Inflammatory macrophage treated with lipopolysaccharide for 4 hours (primary cell): ENCODE measurements around the gene CLRN3.
A peak's percentile ranks its signal among the peaks of the same experiment; 100 is the strongest.

ENCODE experiments used
- DNase-seq: peaks from one replicate; pipeline ENCODE4 v3.0.0-alpha.2; 2020

Gene CLRN3

DNA sequence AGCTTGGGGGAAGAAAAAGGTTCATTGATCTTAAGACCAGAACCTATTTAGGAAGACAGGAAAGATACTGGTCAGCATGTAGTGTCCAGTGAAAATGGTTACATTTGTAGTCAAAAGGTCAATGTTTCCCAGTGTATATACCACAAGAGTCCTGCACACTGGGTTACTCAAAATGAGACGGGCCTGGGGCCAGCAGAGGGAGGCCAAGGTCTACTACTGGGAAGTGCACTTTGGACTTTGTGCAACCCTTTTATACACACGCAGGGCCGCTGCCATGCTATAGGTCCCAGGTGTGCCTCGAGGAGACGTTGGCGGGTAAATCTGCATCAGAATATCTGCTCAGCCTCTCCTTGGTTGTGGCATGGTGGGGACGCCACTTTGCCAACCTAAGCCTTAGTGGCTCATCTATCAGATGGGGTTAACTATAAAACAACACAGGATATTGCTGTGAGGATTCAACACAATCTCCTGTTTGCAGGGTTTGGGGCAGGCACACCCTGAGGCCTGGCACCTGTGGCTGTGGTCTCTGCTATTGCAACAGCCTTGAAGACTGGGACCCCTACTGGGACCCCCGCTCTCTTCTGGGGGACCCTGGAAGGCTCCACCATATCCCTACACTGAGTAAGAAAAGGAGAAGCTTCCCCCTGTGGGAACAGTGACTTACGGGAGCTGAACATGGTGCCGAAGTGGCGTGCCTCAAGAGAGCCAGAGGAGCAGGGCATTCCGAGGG is 19.7 kb downstream of the CLRN3 start:
- DNase-seq: no peak

DNA sequence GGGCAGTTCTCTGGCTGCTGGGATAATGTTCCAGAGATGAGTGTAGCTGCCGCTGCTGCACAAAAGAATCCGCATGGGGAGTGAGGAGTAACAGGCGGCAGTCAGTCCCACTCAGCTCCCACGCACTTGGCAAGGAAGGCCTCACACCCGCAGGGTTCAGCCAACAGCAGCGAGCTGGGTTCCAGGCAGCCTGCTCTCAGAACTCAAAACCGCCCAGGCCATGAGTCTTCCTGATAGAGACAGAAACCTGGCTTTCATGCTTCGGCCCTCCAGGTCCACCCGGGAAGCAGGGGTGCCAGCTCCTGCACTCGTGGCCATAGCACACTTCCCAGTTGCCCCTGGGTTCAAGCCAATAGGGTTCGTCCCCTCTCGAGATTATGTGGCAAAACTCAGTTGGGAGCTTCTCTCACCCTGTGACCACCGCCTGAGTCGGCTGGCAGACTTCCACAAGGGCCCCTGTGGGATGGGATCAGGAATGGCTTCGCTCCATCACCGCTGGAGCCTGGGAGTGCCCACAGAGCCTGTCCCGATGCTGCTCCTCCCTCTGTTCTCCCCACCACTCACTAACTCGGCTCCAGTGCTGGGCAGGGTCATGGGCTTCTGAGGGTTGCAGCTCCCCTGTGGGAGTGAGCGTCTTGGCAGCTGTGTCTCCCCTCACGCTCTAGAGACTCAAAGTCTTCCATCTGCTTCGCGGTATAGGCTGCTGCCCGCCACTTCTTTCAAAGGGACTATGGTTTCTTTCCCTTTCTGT is 20.6 kb downstream of the CLRN3 start:
- DNase-seq: no peak

DNA sequence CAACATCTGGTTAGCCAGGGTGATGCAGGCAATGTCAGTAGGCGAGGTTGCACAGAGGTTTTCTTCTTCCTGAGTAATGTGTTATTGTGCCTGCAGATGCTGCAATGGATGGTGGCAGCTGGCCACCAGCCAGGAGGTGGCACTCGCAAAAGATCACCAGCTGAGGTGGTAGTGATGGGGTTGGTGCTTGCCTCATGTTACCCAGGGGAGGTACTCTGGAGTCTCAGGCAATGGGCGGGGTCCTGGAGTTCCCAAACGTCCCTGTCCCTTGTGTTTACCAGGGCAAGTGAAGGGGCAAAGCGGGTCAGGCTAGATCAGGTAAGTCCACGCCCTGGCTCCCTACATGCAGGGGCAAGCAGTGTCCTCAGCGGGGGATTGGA is 21.1 kb downstream of the CLRN3 start:
- DNase-seq: no peak

DNA sequence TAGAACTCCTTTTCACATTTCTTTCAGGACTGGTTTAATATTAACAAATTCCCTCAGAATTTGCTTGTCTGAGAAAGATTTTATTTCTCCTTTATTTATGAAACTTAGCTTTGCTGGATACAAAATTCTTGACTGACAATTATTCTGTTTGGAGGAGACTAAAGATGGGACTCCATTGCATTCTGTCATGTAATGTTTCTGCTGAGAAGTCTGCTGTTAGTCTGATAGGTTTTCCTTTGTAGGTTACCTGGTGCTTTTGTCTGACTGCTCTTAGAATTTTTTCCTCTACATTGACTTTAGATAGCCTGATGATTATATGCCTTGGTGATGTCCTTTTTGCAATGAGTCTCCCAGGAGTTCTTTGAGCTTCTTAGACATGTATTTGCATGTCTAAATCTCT is 23.4 kb downstream of the CLRN3 start:
- DNase-seq: no peak

DNA sequence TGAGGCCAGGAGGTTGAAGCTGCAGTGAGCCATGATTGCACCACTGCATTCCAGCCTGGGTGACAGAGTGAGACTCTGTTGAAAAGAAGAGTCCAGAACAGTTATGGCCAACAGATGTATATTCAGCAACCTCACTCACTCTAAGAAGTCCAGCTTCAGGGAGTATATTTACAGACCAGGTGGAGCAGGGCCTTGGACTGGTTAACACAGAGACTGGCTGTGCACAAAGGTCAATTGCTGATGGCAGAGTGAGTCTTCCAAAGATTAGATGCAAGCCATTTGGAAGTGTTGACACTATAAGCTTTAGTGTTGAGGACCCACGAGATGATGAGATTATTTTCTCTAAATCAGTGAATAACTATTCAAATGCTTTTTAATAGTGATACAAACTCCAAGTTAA is 24.9 kb downstream of the CLRN3 start:
- no peak for DNase-seq

DNA sequence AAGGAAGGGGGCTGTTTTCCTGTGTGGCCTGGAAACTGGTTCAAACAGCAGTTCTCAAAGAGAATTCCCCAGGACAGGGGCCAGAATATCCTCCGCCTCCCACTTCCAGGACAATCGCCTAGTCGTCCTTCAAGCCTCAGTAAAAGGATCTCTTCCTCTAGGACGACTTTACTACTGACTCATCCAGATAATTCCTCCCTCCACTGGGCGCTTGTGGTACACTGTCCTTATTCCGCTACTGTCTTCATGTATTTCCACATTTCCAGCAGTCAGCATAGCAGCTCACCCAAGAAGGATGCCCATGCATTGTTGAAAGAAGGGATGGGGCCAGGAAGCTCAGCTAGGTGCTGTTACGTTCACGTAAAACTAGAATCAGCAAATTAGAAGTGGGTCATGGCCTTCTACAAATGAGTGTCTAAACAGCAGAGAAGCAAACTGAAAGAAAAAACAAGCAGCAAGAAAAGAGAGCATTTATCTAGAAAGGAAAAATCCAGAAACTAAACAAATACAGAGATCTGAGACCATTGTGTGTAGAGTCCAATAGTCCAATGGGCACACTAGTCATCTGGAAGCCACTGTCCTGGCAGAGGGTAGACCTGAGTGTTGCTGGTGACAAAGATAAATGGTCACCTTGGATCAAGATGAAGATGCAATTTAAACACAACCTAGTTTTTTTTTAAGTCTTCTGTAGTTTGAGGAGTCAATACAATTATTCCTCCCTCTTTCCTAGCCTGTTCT is 26.3 kb downstream of the CLRN3 start:
- no peak for DNase-seq

DNA sequence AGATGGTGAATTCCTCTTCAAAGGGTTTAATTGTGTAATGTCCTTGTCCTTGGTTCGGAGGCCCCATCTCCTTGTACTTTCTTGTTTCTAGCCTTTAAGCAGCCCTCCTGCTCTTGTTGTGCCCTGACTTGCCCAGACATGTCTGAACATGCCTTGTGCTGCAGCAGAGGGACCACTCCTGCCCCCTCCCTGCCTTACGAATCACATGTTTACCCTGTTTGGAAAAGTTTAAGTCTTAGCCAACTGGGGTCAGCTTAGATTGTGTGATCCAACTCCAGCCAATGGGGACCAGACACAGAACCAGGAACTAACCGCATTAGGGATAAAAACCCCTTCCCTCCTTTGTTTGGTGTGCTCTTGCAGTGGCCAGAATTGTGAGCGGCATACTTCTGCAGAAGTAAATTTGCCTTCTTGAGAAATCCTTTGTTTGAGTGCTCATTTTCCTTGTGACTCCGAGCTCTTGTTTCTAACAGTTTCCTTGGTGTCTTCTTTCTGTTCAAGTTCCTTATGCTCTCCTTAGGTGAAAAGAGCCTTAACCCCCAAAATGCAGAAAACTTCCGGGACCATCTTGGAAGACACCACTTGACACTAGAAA is 29.4 kb downstream of the CLRN3 start:
- no peak for DNase-seq

DNA sequence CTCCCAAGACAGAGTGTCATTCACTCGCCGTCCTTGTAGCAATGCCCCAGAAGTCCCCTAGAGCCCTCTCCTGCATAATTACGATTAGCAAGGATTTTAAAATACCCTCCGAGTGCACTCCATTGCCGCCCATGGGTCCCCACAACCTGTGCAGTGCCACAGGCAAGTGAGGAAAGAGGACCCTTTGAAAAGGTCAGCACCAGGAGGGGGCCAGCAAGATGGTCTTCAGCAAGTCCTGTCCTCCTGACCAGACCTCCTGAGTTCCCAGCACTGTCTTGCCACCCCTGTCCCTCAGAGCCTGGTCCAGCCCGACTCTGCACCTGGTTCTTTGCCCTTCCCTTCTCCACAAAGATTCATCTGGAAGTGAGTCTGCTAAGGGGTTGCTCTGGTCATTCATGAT is 32.1 kb downstream of the CLRN3 start:
- DNase-seq: no peak

DNA sequence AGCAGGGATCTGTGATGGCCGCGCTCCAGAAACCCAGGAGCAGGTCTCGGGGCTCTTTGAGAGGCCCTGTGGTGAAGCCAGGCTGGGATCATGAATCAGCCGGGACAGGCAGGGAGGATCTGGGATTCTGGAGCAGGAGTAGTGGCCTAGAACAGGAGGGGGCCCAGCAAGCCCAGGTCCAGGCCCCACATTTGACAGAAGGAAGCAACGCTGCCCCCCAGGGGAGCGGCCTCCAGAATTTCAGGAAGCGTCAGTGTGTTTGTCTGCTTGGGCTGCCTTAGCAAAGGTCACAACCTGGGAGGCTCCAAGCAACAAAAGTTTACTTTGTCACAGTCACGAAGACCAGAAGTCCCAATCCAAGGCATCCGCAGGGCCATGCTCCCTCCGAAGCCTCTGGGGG is 36.8 kb downstream of the CLRN3 start:
- DNase-seq: no peak

DNA sequence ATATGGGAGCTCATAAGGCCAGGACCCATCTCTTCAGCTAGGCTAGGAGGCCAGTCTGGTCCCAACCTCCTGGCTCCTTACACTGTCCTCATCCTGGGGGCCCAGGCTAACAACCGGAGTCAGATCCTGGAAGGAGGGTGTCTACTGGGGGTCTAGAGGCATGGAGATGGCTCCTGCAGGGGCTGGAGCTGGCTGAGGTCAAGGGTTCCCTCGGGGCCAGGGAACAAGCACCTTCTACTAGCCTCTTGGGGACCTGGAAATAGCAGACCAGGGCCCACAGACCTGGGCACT is 37.2 kb downstream of the CLRN3 start:
- DNase-seq: no peak

DNA sequence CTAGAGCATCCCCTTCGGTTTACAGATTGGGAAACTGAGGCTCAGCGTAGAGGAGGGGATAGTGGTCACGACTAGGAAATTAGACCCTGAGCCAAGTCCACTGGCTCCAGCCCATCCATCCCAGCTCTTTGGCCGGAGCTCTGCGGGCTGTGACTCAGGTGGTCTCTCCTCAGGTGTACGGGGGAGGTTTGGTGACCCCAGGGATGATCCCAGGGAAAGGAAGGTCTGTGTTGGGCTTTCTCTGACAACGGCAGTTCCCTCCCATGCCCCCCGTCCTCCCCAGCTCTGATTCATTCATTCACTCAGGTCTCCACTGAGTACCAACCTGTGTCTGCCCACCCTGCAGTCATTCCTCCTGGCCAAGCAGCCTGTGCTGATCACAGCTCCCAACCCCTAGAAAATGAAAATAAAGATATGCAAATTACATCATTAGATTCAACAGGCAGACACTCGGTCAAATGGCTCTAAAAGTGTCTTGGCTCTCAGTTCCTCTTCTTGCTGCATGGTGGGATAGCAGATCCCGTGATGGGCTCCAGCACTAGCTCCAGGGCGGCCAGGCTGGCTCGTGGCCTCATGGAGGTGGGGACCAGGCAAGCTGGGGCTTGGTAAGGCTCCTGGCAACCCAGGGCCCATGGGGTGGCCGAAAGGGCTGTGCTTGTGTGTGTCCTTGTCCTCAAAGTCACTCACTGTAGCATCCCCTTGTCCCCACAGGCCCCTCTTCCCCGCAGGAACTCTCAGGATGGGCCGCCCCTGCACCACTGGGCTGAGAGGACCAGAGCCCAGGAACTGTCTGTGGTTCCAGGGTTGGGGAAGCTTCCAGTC is 37.8 kb downstream of the CLRN3 start:
- peak; percentile 74 for DNase-seq

DNA sequence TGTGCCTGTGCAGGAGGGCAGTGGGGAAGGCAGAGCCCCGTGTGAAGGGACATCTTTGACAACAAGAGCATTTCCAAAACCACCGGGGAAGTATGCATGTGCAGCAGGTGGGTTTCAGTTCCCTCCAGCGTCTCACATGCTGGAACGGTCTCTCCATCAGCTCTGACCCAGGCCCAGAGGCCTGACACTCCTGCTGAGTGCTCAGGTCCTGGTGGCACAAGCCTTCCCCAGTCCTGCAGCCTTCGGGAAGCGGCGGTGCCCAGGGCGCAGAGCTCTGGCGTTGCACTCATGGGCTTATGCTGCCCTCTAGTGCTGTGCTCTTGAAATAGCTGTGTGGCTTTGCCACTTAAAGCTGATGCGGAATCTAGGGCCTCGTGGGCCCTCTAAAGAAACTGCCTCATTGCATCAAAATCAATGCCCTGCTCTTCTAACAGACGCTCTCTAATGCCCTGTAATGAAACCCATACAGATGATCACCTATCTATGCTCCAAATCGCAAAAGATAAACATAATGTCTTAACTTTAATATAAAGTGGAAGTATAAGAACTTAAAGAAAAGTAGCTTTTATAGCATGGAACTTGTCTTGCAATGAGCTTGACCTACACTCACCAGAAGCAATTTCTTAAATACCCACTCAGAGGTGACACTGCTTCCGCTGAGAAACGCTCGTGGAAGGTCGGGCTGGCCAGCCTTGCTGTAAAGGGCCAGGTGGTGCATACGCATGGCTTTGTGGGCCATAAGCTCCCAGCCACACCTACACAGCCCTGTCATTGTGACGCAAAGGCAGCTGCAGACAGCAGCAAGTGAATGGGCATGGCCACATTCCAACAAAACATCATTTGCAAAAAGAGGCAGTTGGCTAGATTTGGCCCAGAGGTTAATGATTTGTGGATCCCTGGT is 38.6 kb downstream of the CLRN3 start:
- peak; percentile 73 for DNase-seq

DNA sequence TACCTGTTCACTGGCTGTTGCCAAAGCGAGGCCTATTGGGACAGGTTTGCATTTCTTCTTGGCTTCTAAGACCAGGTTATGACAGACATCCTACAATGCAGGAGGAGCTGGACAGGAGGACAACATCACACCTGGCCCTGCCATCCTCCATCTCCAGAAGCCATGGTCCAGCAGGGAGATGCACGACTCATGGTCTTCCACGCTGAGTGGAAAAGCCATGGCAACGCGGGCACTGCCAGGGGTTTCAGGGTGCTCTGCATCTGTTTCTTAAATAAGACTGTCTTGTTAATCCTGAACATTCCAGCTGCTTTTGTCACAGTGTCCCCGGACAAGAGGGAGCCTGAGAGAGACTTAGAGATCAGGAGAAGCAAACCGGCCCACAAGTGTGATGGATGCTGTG is 40.3 kb downstream of the CLRN3 start:
- no peak for DNase-seq

DNA sequence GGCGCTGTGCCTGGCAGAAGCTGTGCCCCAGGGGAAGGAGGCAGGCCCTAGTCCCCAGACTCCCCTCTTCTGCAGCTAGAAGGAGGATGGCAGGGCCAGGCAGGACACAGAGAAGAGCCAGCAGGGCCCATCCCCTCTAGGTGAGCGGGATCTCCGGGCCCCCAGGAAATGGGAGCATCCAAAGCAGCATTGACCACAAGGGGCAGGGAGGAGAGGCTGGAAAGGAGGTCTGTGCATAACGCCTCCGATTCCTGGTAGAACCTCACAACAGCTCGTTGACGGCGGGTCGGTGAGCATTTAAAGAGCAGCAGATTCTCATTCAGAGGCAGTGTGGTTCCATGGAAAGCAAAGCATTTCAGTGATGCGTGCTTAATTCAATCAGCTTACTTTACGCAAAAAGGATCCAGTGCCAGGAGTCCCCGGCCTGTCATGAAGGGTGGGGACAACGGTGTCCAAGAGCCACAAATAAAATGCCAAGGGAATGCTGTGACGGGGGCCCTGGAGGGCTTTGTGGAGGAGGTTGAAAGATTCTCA is 41.0 kb downstream of the CLRN3 start:
- no peak for DNase-seq

DNA sequence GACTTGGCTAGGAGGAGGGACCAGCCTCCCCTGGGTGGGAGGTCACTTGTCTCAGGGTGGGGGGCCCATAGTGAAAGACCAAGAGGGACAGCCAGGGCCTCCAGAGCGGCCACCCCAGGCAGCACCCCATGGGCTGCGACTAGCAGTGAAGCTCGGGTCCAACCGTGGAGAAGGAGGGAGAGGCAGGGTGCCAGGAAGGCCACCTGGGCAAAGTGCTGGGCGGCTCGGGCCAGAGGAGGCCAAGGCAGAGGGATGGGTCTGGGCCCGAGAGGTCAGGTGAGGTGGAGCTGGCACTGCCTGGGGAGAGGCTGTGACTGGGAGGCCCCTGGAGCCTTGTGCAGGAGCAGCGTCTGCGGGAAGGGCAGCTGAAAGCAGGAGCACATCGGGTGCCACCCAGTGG is 41.8 kb downstream of the CLRN3 start:
- DNase-seq: no peak

DNA sequence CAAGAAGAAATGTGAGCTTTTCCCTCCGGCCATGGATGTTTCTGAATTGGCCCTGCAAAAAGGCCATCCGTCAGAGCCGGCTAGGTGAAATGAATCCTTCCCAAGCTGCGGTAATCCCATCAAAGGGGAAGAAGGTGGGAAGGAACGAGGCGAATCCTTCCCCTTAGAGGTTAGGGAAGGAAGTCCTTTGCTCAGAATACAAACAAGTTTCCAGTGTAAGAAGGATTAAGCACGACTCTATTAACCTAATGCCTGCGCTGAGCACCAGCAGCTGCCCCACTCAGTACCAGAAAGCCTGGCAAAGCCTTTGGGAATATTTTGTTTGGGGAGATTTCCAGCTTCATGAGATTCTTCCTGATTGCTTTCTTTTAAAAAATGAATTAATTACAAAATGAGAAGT is 42.8 kb downstream of the CLRN3 start:
- DNase-seq: no peak

DNA sequence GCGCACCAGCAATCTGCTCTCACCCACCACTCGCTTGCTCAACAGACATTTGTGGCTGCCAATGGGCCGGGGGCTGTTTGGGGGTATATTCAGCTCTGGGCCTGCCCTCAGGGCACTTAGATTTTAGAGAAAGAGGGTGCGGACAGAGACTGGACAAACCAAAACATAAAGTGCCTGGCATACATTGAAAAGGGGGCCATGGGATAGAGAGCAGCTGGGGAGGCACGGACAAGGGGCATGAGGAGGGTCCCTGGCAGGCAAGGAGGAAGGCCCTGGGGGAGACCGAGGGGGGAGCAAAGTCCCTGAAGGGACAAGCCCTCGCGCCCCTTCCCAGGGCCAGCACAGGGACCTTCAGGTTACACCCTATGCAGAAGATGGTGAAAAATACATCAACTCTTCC is 43.5 kb downstream of the CLRN3 start:
- no peak for DNase-seq

DNA sequence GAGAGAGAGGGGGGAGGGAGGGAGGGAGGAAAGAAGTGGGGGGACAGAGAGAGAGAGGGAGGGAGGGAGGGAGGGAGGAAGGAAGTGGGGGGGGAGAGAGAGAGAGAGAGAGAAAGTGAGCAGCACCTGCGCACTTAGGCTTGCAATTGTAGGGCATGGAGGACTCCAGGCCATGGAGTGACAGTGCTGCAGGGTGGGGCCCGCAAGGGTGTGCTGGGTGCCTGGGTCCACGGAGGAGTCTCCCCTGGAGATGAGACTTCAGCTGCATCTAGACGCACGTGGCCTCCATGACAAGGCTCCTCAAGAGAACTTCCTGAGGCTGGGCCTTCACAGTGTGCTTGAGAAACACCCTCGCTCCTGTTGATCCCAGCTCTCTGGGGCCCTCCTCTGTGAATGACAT is 44.5 kb downstream of the CLRN3 start:
- no peak for DNase-seq

DNA sequence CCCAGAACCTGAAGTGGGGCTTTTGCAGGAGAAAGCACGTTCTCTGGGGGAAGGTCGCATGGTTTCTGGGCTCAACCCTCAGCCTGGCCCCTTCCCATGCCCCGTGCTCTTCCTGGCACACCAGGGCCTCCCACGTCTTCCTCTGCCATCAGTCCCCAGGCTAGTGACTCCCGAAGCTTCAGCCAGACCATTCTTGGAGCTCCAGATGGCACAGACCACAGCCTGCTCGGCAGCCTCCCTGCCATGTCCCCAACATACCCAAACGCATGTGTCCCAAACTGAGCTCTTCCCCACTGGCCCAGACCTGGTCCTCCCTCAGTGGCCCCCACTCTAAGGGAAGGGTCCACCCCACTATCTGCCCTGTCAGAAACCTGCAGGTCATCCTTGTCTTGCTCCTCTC is 47.0 kb downstream of the CLRN3 start:
- DNase-seq: no peak

DNA sequence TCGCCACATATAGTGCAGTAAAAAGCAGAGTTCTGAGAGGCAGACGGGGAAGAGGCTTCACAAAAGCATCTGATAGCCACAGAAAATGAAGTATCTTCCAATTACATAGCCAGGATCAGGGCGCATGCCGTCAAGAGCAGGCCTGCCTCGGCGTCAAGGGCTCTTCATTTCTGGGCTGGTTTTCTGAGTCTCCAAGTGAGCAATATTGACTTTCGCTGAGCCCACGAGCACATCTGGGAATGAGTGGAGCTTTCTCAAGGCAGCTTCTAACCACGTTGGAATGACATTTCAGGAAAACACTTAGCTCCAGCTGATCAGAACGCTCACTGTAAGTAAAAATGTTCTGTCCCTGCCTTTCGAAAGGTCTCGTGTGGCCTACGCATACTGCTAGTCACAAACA is 51.9 kb downstream of the CLRN3 start:
- no peak for DNase-seq

DNA sequence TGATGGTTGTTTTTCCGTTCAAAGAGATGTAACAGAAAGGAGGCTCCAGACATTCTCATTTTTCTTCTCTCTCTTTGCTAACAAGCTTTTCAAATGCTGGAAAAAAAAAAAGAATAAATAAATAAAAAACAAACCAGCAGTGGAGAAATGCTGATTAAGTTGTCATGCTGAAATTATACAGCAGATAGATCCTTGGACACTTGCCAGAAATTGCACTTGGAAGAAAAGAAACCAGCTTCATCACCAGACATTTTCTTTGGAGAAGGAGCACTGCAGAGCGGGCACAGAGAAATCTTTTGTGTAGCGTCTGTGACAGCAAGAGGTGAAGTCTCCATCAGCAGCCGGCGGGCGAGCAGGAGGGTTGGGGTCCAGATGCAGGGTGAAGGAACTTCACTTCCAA is 55.8 kb downstream of the CLRN3 start:
- no peak for DNase-seq

DNA sequence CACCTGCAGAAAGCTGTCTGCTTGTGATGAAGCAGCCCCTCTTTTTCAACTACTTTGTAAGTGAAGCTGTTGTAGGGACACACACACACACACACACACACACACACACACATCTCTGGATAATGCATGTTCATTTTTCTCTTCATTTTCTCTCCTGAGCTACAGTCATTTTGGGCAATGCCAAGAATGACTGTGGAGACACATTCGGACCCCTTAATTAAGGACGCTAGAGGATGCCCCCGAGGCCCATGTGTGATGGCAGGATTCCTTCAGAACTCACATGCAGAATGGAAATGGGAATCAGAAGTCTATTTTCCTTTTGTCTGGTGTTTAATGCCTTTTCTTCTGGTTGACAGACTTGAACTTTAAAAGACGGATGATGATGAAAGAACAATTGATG is 56.6 kb downstream of the CLRN3 start:
- DNase-seq: no peak
